Dermis microvascular lymphatic vessel endothelial cell (primary cell): ENCODE data around the gene ZNF99. TPM values are rescaled to one million over a fixed set of nuclear protein-coding genes. Genes with fewer than 3 reads are reported as not detected.
"Not testable (repeated sequence)": the region's sequence is repeated elsewhere in the genome, so short reads cannot be mapped to it uniquely, and the experiment has no call there.

ENCODE experiments used
- DNase-seq, 2 donors: peaks; one replicate each; pipeline versions ENCODE4 v3.0.0 to v3.0.0-alpha.2; 2010; ENCODE audit warnings: low read depth in 2 of 2
- total RNA-seq: library from RNA; depleted of rRNA; stranded (reverse); fragments of >200 nt; gene quantifications from 2 replicates; pipeline ENCODE4 v1.2.1, GENCODE V29; 2014

The ZNF99 gene
- total RNA-seq, result not detected in 2 replicates

DNA sequence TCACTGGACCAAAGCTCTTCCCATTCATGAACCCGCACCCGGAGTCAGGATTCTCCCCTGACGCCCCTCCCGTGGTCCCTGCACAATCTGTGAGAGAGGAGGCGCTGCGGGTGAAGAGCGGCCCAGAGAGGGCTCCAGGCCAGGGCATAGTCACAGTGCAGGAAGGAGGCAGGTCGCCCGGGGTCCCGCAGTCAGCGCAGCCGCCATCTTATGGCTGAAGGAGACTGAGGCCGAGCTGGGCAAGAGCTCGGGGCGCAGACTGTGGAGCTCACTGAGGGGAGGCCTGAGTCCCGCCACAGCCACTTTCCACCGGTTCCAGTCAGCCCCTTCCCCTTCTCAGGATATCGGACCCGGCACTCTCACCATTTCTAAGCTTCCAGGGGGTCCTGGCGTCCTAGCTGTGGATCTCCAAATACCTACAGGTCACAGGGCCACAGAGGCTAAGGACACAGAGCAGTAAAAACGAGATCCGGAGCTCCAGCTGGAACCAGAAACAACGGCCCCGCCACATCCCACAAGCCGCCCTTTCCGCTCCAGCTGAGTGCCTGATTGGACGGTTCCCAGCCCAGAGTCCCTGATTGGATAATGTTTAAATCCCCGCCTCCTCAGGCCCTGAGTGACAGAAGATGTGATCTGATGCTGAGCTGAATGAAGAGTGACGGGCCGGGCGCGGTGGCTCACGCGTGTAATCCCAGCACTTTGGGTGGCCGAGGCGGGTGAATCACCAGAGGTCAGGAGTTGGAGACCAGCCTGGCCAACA is at the start of gene ZNF99:
Gene ZNF99 (minus strand): TSS at position 501 of the 760 bp plus-strand sequence. CDS start 135 bp downstream, at position 366.
- no peak for DNase-seq

DNA sequence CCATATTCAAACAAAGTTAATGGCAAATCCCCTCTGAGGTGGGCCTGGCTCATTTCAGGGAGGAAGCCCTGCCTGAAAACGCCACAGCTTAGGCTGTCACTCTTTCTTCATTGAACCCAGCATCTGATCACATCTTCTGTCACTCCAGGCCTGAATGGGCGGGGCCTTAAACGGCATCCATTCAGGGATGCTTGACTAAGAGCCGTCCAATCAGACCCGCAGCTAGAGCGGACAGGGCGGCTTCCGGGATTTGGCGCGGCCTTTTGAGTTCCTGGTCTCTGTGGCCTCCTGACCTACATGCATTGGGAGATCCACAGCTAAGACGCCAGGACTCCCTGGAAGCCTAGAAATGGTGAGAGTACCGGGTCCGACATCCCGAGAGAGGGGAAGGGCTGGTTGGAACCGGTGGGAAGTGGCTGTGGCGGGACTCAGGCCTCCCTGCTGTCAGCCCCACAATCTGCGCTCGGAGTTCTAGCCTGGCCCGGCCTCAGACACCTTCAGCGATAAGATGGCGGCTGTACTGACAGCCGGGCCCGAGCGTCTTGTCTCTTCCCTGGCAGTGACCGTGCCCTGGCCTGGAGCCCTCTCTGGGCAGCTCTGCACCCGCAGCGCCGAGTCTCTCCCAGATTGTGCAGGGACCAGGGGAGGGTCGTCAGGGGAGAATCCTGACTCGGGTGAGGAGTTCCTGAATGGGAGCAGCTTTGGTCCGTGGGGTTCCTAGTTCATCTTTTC is 48.2 kb upstream of the ZNF99 start, which contains the start of gene ZNF723:
Gene ZNF723 (plus strand): TSS at position 261 of the 732 bp plus-strand sequence. CDS start 89 bp downstream, at position 350.
- DNase-seq, result no peak

- no peak for DNase-seq
Measured at GRCh38 chr19:22831211-22831610, 47.3 kb upstream of the ZNF99 start.

DNA sequence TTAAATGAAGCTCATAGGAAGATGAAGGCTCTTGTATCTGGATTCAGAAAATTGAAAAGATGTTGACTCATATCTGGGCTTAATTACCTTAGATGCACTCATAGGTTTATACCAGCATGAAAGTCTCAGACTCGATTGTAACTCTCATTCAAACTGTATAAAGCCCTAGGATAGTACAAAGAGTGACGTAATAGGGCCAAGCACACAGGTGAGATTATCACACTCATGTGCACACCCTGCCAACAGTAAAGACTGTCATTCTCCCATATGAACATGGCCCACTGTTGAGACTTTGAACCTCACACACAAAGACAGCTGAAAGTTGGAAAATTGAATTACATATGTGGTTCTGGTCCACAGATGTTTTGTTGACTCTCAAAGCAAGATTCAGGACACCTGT is 30.2 kb upstream of the ZNF99 start:
- no peak for DNase-seq

DNA sequence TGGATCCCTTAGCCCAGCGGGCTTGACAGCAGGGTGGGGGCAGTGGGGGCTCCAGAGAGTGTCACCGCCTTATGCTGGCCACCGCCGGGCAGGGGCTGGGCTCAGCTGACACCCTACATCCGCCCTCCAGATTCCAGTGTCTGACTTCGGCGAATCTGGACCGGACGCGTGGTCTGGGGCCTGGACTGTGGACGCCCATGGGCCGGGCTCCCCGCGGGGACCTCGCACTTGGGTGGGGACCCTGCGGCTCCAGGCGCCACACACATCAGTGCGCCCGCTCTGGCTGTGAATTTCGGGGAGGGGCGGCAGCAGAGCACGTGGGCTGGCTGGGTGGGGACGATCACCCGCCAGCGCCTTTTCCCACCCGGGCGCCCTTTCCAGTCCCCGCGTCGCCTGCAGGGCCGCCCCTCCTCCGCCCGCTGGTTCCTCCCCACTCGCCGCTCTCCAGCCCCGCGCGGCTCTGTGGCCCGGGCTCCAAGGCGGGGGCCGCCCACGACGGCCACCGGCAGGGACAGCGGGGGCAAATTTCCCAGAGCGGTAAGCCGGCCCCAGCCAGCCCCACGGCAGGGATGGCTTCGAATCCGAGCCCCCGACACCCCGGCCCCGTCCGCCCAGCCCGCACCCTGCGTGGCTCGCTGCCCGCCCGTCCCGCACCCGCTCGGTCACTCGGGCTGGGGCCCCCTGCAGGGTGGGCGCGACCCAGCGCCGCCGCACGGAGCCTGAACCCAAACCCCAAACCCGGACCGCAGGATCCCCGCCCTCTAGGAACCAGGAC is 23.3 kb upstream of the ZNF99 start:
- no peak for DNase-seq

DNA sequence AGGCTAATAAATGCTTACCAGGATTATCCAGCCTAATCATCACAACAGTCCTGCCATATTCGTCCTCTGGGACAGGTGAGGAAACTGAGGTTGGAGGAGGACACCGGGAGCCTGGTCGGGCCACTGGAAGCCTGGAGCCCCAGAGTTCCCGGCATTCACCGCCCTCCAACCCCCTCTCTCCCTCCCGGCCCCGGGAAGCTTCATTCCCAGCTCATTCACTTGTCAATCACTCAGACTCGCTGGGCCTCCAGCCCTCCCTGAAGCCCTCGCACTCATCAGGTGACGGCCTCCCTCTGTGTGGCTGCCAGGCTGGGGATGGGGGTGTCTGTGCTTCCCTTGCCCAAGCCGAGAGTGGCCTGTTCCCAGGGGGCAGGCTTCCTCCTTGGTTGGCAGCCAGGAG is 22.5 kb upstream of the ZNF99 start:
- DNase-seq, result no peak

DNA sequence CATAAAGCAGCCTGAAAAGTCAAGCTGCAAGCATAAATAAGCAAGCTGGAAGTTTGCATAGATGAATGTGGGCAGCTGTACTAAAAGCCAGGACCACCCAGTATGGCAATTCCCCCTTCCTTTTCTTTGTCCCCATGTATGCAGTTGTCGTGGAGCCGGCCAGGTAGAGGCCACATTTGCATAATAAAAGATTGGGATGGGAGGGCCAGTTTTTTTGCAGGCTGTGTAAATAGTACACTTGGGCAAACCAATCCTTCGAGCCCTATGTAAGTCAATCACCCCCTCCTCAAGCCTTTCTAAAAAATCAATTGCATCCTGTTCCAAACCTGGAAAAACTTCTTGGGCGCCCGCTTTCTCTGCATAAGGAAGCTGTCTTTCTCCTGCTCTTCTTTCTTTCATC is 13.1 kb upstream of the ZNF99 start:
- DNase-seq, result no peak

- DNase-seq, result not testable (repeated sequence)
Measured at GRCh38 chr19:22792863-22793262, 8.9 kb upstream of the ZNF99 start.

DNA sequence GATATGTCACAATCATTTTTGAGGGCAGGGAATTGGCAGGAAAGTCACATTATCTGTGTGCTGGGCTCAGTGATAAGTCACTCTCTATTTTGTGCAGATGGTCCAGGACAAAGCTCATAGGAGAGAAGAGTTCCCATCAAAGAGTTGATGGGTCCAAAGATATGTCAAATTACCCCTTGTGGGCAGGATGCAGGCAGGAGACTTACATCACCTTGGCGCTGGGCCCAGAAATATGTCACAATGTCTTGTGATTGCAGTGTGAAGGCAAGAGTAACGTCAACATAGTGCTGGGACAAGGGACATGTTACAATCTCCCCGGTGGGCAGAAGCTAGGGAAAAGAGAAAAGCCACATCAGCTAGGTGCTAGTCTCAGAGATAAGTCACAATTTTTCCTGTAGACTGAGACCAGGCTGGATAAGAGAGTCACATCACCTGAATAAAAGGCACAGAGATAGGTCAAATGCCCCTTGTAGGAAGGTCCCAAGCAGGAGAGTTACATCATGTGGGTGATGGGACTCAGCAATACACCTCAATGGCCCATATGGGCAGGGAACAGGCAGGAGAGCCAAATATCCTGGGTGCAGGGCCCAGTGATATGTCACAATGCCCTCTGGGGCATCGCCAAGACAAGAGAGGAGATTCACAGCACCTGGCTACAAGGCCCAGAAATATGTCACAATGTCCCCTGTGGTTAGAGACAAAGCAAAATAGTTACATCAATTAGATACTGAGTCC is 47.9 kb downstream of the ZNF99 start:
- DNase-seq, result no peak

GRCh38 chr19:22733691-22734090 is 50.3 kb downstream of the ZNF99 start:
- DNase-seq, result no peak

DNA sequence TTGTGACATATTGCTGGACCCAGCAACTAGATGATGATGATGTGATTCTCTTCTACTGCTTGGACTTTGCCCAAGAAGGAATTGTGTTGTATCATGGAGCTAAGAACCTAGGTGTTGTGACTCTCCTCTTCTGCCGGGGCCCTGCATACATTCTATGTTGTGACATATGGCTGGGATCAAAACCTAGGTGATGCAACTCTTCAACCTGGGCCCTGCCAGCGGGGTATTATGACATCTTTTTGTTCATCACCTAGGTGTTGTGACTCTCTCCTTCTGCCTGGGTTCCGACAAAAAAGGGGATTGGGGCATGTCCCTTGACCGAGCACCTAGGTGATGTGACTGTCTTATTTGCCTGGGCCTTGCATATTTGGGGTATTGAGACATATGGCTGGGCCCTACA is 55.7 kb downstream of the ZNF99 start:
- not testable (repeated sequence) for DNase-seq

DNA sequence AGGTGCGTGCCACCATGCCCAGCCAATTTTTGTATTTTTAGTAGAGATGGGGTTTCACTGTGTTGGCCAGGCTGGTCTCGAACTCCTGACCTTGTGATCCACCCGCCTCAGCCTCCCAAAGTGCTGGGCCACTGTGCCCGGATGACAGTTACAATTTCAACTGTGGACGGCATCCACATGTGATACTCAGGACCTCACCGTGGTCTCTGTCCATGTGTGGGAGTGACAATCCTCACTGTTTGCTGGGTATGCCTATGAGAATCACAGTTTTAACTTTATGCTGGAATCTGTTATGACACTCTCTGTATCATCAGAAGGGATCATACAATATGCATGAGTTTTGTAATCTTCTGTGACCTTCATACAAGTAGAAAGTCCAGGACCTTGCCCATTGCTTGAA is 62.4 kb downstream of the ZNF99 start:
- not testable (repeated sequence) for DNase-seq

DNA sequence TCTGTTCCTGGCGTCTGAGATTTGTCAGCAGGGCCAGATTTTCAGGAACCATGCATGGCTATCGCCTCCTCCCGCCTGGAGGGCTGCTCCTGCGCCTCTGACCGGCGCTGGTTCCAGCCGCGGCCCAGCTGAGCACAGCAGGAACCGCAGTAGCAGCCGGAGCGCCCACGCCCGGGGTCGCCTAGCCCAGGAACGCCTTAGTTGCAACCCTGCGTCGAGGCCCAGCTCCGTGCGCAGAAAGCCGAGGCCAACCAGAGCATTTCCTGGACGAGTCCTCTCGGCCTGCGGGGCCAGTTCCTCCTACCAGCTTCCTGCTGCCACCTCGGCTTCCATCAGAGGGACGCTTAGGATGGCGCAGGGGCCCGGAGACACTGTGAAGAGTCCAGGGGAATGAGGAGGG is 75.0 kb downstream of the ZNF99 start:
- no peak for DNase-seq

DNA sequence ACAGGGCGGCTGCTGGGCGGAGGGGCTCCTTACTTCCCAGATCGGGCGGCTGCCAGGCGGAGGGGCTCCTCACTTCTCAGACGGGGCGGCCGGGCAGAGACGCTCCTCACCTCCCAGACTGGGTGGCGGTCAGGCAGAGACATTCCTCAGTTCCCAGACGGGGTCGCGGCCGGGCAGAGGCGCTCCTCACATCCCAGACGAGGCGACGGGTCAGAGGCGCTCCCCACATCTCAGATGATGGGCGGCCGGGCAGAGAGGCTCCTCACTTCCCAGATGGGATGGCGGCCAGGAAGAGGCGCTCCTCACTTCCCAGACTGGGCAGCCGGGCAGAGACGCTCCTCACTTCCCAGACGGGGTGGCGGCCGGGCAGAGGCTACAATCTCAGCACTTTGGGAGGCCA is 80.9 kb downstream of the ZNF99 start:
- DNase-seq, result not testable (repeated sequence)

DNA sequence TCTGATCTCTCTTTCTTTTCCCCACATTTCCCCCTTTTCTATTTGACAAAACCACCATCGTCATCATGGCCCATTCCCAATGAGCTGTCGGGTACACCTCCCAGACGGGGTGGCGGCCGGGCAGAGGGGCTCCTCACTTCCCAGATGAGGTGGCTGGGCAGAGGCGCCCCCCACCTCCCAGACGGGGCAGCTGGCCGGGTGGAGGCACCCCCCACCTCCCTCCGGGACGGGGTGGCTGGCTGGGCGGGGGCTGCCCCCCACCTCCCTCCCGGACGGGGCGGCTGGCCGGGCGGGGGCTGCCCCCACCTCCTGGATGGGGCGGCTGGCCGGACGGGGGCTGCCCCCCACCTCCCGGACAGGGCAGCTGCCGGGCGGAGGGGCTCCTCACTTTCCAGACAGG is 81.3 kb downstream of the ZNF99 start:
- DNase-seq, result not testable (repeated sequence)

Other genes with a start within 250 kb of the ZNF99 start
- gene ZNF492, start 149.8 kb downstream of the ZNF99 start, total RNA-seq, result 0.39 and 0.63 TPM in 2 replicates
- gene ZNF723, start 48.1 kb upstream of the ZNF99 start, total RNA-seq, result not detected in 2 replicates
- not detected in 2 replicates for gene ZNF728, start 219.0 kb upstream of the ZNF99 start, total RNA-seq